A549 (cell line): ENCODE measurements around the gene ARL15. TPM values are rescaled to one million over a fixed set of nuclear protein-coding genes. Genes with fewer than 3 reads are reported as not detected.

Experiments
- ATAC-seq, 2 experiments: fragments of 200-7000 bp in 1 of 2; fragments of >200 bp in 1 of 2; cut with Nextera tagmentation in 1 of 2; cut with Tn5 transposase in 1 of 2; 3 replicates each; pipeline versions ENCODE4 v1.8.0 to v1.9.1; 2018 to 2020; ENCODE audit warnings: mild to moderate bottlenecking in 1 of 2, moderate library complexity in 1 of 2
- CTCF ChIA-PET: fragments of 300-600 bp; sonication (Branson Sonifier 250); formaldehyde crosslinking; extraction: SDS; loops from one replicate; lab custom pipeline; 2021; ENCODE audit warnings: antibody characterized with exemption, inconsistent platforms; lab: Yijun Ruan, JAX
- POLR2A ChIA-PET: fragments of 350-600 bp; formaldehyde crosslinking; extraction: SDS; loops from one replicate; lab custom pipeline; 2021; ENCODE audit warnings: antibody characterized with exemption, inconsistent platforms; lab: Yijun Ruan, JAX
- DNase-seq, 2 experiments: peaks; one replicate each; pipeline versions ENCODE4 v3.0.0 to v3.0.0-alpha.2; 2011 to 2016; ENCODE audit warnings: low read depth in 1 of 2, low spot score in 1 of 2
- FAIRE-seq: peaks from 2 replicates; lab custom pipeline; 2011; peaks lifted over from hg19 to GRCh38; lab: Jason Lieb, UNC
- H3K27ac ChIP-seq, 2 experiments: fragments of >200 bp; sonication (Bioruptor Twin); formaldehyde crosslinking; 3 replicates each; pipeline ENCODE4 v1.5.1; 2016 to 2017
- H3K4me1 ChIP-seq: fragments of >200 bp; sonication (Bioruptor Twin); formaldehyde crosslinking; 3 replicates; pipeline ENCODE4 v1.6.1; 2016
- H3K4me2 ChIP-seq: fragments of >200 bp; sonication (Bioruptor Twin); formaldehyde crosslinking; 3 replicates; pipeline ENCODE4 v1.6.1; 2016
- H3K4me3 ChIP-seq: fragments of >200 bp; sonication (Bioruptor Twin); formaldehyde crosslinking; 3 replicates; pipeline ENCODE4 v1.5.1; 2016
- H3K9me3 ChIP-seq: fragments of >200 bp; sonication (Bioruptor Twin); formaldehyde crosslinking; 3 replicates; pipeline ENCODE4 v1.6.1; 2016
- BHLHE40 ChIP-seq: IDR thresholded peaks from 2 replicates; pipeline ENCODE4 v1.6.1; 2012; ENCODE audit warnings: low read depth, low read length, inconsistent platforms
- CBX8 ChIP-seq: fragments of 200-600 bp; sonication (generic); IDR thresholded peaks from 2 replicates; pipeline ENCODE4 v1.6.1; 2016
- CEBPB ChIP-seq, 2 experiments: fragments of >200 bp in 1 of 2; sonication (Bioruptor Twin) in 1 of 2; formaldehyde crosslinking in 1 of 2; IDR thresholded peaks; 2 replicates each; pipeline ENCODE4 v1.6.1; 2012 to 2016
- ELK1 ChIP-seq: fragments of 150-350 bp; IDR thresholded peaks from 2 replicates; pipeline ENCODE4 v1.6.1; 2014; ENCODE audit warnings: low read depth, mild to moderate bottlenecking, low read length
- FOXS1 ChIP-seq: fragments of 250-450 bp; sonication (Bioruptor Pico); IDR thresholded peaks from 2 replicates; pipeline ENCODE4 v1.5.0; 2020; ENCODE audit warnings: mild to moderate bottlenecking, moderate library complexity
- GATA3 ChIP-seq: IDR thresholded peaks from 2 replicates; pipeline ENCODE4 v1.6.1; 2012; ENCODE audit warnings: borderline replicate concordance
- HDAC2 ChIP-seq: fragments of 200-600 bp; sonication (generic); IDR thresholded peaks from 2 replicates; pipeline ENCODE4 v1.6.1; 2016
- HEYL ChIP-seq: fragments of 250-450 bp; sonication (Bioruptor Pico); IDR thresholded peaks from 2 replicates; pipeline ENCODE4 v1.8.0; 2021; ENCODE audit warnings: mild to moderate bottlenecking, moderate library complexity
- HOXB5 ChIP-seq: fragments of 250-450 bp; sonication (Bioruptor Pico); IDR thresholded peaks from 2 replicates; pipeline ENCODE4 v1.5.0; 2020; ENCODE audit warnings: mild to moderate bottlenecking, moderate library complexity
- JUN ChIP-seq, 2 experiments: fragments of >200 bp; sonication (Bioruptor Twin); formaldehyde crosslinking; IDR thresholded peaks; 2 replicates in 1 of 2; 3 replicates in 1 of 2; pipeline ENCODE4 v1.6.1; 2016 to 2017
- JUNB ChIP-seq: fragments of >200 bp; sonication (Bioruptor Twin); formaldehyde crosslinking; IDR thresholded peaks from 2 replicates; pipeline ENCODE4 v1.6.1; 2016
- MAX ChIP-seq: IDR thresholded peaks from 2 replicates; pipeline ENCODE4 v1.6.1; 2012
- POLR2A ChIP-seq: IDR thresholded peaks from 2 replicates; pipeline ENCODE4 v1.6.1; 2012; ENCODE audit warnings: mild to moderate bottlenecking, low read length
- RAD21 ChIP-seq, 2 experiments: fragments of >200 bp in 1 of 2; sonication (Bioruptor Twin) in 1 of 2; formaldehyde crosslinking in 1 of 2; IDR thresholded peaks in 1 of 2; conservative IDR thresholded peaks in 1 of 2; 2 replicates in 1 of 2; 3 replicates in 1 of 2; pipeline ENCODE4 v1.6.1; 2012 to 2018; ENCODE audit warnings: inconsistent platforms in 1 of 2
- RFX5 ChIP-seq: fragments of 450-650 bp; IDR thresholded peaks from 2 replicates; pipeline ENCODE4 v1.7.1; 2014; ENCODE audit warnings: antibody characterized with exemption, mild to moderate bottlenecking, moderate library complexity
- RNF2 ChIP-seq: fragments of 200-600 bp; sonication (generic); IDR thresholded peaks from 2 replicates; pipeline ENCODE4 v1.6.1; 2016; ENCODE audit warnings: low read depth, mild to moderate bottlenecking, antibody characterized with exemption, moderate library complexity, borderline replicate concordance
- SMC3 ChIP-seq: fragments of >200 bp; sonication (Bioruptor Twin); formaldehyde crosslinking; IDR thresholded peaks from 3 replicates; pipeline ENCODE4 v1.6.1; 2018; ENCODE audit warnings: inconsistent platforms
- TP53 ChIP-seq: fragments of 250-450 bp; sonication (Bioruptor Pico); IDR thresholded peaks from 2 replicates; pipeline ENCODE4 v1.5.0; 2021; ENCODE audit warnings: mild to moderate bottlenecking, moderate library complexity
- USF2 ChIP-seq: fragments of 450-650 bp; IDR thresholded peaks from 2 replicates; pipeline ENCODE4 v1.6.1; 2014; ENCODE audit warnings: antibody characterized with exemption
- ZC3H11A ChIP-seq: fragments of 450-650 bp; IDR thresholded peaks from 2 replicates; pipeline ENCODE4 v1.6.1; 2014; ENCODE audit warnings: antibody characterized with exemption, mild to moderate bottlenecking
- WGBS: methylation state at CpG from one replicate; pipeline ENCODE4 v1.1.6; 2017; ENCODE audit errors: missing lambda C conversion rate; 5-methylcytosine and 5-hydroxymethylcytosine counted together
- polyA plus RNA-seq, 4 experiments: library from polyadenylated mRNA; depleted of rRNA in 3 of 4; stranded (reverse); fragments of >200 nt; fragmentation: RNase III in 1 of 4; extraction: RNeasy Plus Mini Kit Qiagen cat#74134 plus additional on column Dnase treatment in 1 of 4; gene quantifications; 2 replicates in 3 of 4; 3 replicates in 1 of 4; pipeline ENCODE4 v1.2.3, GENCODE V29; 2011 to 2017
- TF ChIP-seq, protein P1 (sequence below): fragments of >200 bp; sonication (Bioruptor Twin); formaldehyde crosslinking; IDR thresholded peaks from 2 replicates; pipeline ENCODE4 v1.6.1; 2016
- TF ChIP-seq, protein P2 (sequence below): fragments of >200 bp; sonication (Bioruptor Twin); formaldehyde crosslinking; IDR thresholded peaks from 3 replicates; pipeline ENCODE4 v1.6.1; 2016
- TF ChIP-seq, protein P3 (sequence below): IDR thresholded peaks from 2 replicates; pipeline ENCODE4 v1.6.1; 2012; ENCODE audit warnings: low read depth, borderline replicate concordance

The ARL15 gene
- polyA plus RNA-seq, 2 of the 4 experiments (the other 2 are of a cell fraction) = 11.8 to 12.1 TPM

- H3K27ac ChIP-seq = peak overlapping the region; percentile 1 to 22; a peak in 1 of 6 replicates
- TF ChIP-seq HEYL (CRISPR knock-in tag) = no peak
- TF ChIP-seq GATA3 = peak; percentile 77
- no peak for TF ChIP-seq TP53 (CRISPR knock-in tag)
- TF ChIP-seq FOXS1 (CRISPR knock-in tag) = no peak
- peak; percentile 40; the same call in 1 of the 2 replicates for TF ChIP-seq JUNB
- ATAC-seq = peak; percentile 82 to 83
- H3K4me3 ChIP-seq = no peak overlapping the region
- H3K4me1 ChIP-seq = no peaks in the 10 kb centered on the region
- ChIA-PET CTCF (interaction anchor here (0.8 to 1.5 kb wide), 4 partner anchors 10 to 29 kb away, joined by 3 to 5 read pairs (median 4); no protein-coding TSS in a partner anchor), POLR2A (interaction anchor here (0.5 to 2.6 kb wide), 2 partner anchors 19 to 30 kb away, joined by 3 to 44 read pairs; partner anchors contain the start of gene ARL15)
- H3K9me3 ChIP-seq = peaks cover 4% of the 10 kb centered on the region; the same call in 1 of the 3 replicates
- no peak for FAIRE-seq
- 16% methylated on average over 4 of the region's 4 CpGs for WGBS
- peak in 1 of 2 experiments; percentile 44 for DNase-seq
- H3K4me2 ChIP-seq = peak overlapping the region; percentile 47
Measured at GRCh38 chr5:54329731-54330709, 19.6 kb upstream of the ARL15 start.

GRCh38 chr5:54326662-54327270 lies 16.4 kb upstream of the ARL15 start:
- 44% methylated on average over 7 of the region's 7 CpGs for WGBS
- ChIA-PET CTCF (interaction anchor here (0.9 to 1.2 kb wide), 4 partner anchors 14 to 163 kb away, joined by 3 to 4 read pairs (median 3); no protein-coding TSS in a partner anchor), POLR2A (interaction anchor here (0.6 to 2.5 kb wide), 2 partner anchors 15 to 16 kb away, joined by 3 to 17 read pairs; partner anchors contain the start of gene ARL15)
- FAIRE-seq (no peak), DNase-seq (no peak), ATAC-seq (no peak)
- Histone ChIP-seq H3K27ac (no peak overlapping the region), H3K9me3 (no peaks in the 10 kb centered on the region), H3K4me1 (no peaks in the 10 kb centered on the region), H3K4me2 (no peak overlapping the region), H3K4me3 (no peak overlapping the region)
- TF ChIP-seq CEBPB (IDR thresholded peaks at IDR 0.05) = no peak
- no peak for TF ChIP-seq JUN (IDR thresholded peaks at IDR 0.05)
- no peak for TF ChIP-seq MAX
- TF ChIP-seq, protein P1, sequence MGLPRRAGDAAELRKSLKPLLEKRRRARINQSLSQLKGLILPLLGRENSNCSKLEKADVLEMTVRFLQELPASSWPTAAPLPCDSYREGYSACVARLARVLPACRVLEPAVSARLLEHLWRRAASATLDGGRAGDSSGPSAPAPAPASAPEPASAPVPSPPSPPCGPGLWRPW = no peak
- TF ChIP-seq RNF2 = no peak
- no peak for TF ChIP-seq POLR2A
- no peak for TF ChIP-seq HDAC2
- TF ChIP-seq, protein P2, sequence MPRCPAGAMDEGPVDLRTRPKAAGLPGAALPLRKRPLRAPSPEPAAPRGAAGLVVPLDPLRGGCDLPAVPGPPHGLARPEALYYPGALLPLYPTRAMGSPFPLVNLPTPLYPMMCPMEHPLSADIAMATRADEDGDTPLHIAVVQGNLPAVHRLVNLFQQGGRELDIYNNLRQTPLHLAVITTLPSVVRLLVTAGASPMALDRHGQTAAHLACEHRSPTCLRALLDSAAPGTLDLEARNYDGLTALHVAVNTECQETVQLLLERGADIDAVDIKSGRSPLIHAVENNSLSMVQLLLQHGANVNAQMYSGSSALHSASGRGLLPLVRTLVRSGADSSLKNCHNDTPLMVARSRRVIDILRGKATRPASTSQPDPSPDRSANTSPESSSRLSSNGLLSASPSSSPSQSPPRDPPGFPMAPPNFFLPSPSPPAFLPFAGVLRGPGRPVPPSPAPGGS = no peak
- TF ChIP-seq CBX8 = no peak
- TF ChIP-seq RAD21 (conservative IDR thresholded peaks at IDR 0.05 in 1 of 2, IDR thresholded peaks at IDR 0.05 in 1 of 2) = no peak

- DNase-seq (no peak), FAIRE-seq (no peak), ATAC-seq (no peak)
- no peak overlapping the region for H3K4me3 ChIP-seq
- H3K4me1 ChIP-seq = no peaks in the 10 kb centered on the region
- H3K9me3 ChIP-seq = no peaks in the 10 kb centered on the region
- no peak overlapping the region for H3K4me2 ChIP-seq
- no peak for TF ChIP-seq TP53 (CRISPR knock-in tag)
- no peak for TF ChIP-seq HOXB5
- TF ChIP-seq ELK1 = no peak
- TF ChIP-seq RFX5 = no peak
- TF ChIP-seq USF2 = no peak
- TF ChIP-seq SMC3 = no peak
- TF ChIP-seq, protein P3, sequence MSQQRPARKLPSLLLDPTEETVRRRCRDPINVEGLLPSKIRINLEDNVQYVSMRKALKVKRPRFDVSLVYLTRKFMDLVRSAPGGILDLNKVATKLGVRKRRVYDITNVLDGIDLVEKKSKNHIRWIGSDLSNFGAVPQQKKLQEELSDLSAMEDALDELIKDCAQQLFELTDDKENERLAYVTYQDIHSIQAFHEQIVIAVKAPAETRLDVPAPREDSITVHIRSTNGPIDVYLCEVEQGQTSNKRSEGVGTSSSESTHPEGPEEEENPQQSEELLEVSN = no peak
- TF ChIP-seq ZC3H11A = no peak
- no peak for TF ChIP-seq BHLHE40
- ChIA-PET CTCF (interaction anchor here (0.9 to 1.1 kb wide), 3 partner anchors 13 to 164 kb away, joined by 3 read pairs; no protein-coding TSS in a partner anchor), POLR2A (interaction anchor here (0.6 to 2.5 kb wide), 2 partner anchors 14 to 15 kb away, joined by 3 to 17 read pairs; partner anchors contain the start of gene ARL15)
- 45% methylated on average over 5 of the region's 5 CpGs for WGBS
- no peak overlapping the region for H3K27ac ChIP-seq
Measured at GRCh38 chr5:54325610-54326311, 15.4 kb upstream of the ARL15 start.
